Tibial artery (tissue), 4 donors: ENCODE measurements around the gene NAXE.
A peak's percentile ranks its signal among the peaks of the same experiment; 100 is the strongest.

Source experiments
- DNase-seq, 2 donors: peaks; one replicate each; pipeline ENCODE4 v3.0.0-alpha.2; 2019
- H3K27ac ChIP-seq, 2 donors: fragments of 200-600 bp; sonication (generic) in 1 of 2; 1 replicate in 1 of 2; 2 replicates in 1 of 2; pipeline ENCODE4 v1.5.1; 2018 to 2019; ENCODE audit warnings: mild to moderate bottlenecking in 1 of 2
- H3K27me3 ChIP-seq, 2 donors: fragments of 200-600 bp; sonication (generic) in 1 of 2; one replicate each; pipeline versions ENCODE4 v1.5.1 to v1.6.0; 2016 to 2019
- H3K36me3 ChIP-seq, 3 donors: fragments of 200-600 bp; sonication (generic) in 2 of 3; one replicate each; pipeline ENCODE4 v1.5.1; 2016 to 2019; ENCODE audit warnings: mild to moderate bottlenecking in 2 of 3
- H3K4me1 ChIP-seq, 4 donors: fragments of 200-600 bp; sonication (generic) in 2 of 4; 1 replicate in 3 of 4; 2 replicates in 1 of 4; pipeline ENCODE4 v1.5.1; 2016 to 2019
- H3K4me3 ChIP-seq, 2 donors: fragments of 200-600 bp; sonication (generic) in 1 of 2; 1 replicate in 1 of 2; 2 replicates in 1 of 2; pipeline ENCODE4 v1.5.1; 2018 to 2019; ENCODE audit warnings: mild to moderate bottlenecking in 2 of 2
- H3K9me3 ChIP-seq, 3 donors: fragments of 200-600 bp; sonication (generic) in 1 of 3; one replicate each; pipeline ENCODE4 v1.5.1; 2016 to 2019
- intact Hi-C: fragments of 100-400 bp; cut with DNase I; formaldehyde crosslinking; loops from one replicate; pipeline ENCODE4 v1.15.0; 2023; ENCODE audit warnings: low total_unique reads
- TF ChIP-seq, protein P1 (sequence below), 2 experiments: fragments of 200-600 bp in 1 of 2; fragments of 450-650 bp in 1 of 2; IDR thresholded peaks; one replicate each; pipeline ENCODE4 v1.5.1; 2017 to 2019; ENCODE audit warnings: antibody characterized with exemption in 2 of 2, mild to moderate bottlenecking in 1 of 2, moderate library complexity in 1 of 2

The NAXE gene

DNA sequence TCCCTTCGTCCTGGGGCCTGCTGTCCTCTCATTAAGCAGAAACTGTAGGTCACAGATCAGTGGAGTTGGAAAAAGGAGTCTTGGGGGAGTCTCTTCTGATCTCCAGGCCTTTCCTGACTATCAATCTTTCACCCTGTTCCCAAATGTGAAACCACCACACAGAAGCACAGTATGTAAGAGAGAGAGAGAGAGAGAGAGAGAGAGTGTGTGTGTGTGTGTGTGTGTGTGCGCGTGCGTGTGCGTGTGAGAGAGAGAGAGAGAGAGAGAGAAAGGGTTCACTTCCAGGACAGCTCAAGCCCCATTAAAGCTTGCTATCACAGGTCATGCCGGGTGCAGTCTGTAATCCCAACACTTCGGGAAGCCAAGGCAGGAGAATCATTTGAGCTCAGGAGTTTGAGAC lies 13.5 kb upstream of the NAXE start:
- Histone ChIP-seq H3K27me3 (no peaks in the 10 kb centered on the region), H3K27ac (no peak overlapping the region), H3K9me3 (no peaks in the 10 kb centered on the region), H3K36me3 (no peaks in the 10 kb centered on the region), H3K4me3 (no peak overlapping the region), H3K4me1 (no peaks in the 10 kb centered on the region)
- intact Hi-C loops, result no loop called here
- DNase-seq, result no peak
- TF ChIP-seq, protein P1, sequence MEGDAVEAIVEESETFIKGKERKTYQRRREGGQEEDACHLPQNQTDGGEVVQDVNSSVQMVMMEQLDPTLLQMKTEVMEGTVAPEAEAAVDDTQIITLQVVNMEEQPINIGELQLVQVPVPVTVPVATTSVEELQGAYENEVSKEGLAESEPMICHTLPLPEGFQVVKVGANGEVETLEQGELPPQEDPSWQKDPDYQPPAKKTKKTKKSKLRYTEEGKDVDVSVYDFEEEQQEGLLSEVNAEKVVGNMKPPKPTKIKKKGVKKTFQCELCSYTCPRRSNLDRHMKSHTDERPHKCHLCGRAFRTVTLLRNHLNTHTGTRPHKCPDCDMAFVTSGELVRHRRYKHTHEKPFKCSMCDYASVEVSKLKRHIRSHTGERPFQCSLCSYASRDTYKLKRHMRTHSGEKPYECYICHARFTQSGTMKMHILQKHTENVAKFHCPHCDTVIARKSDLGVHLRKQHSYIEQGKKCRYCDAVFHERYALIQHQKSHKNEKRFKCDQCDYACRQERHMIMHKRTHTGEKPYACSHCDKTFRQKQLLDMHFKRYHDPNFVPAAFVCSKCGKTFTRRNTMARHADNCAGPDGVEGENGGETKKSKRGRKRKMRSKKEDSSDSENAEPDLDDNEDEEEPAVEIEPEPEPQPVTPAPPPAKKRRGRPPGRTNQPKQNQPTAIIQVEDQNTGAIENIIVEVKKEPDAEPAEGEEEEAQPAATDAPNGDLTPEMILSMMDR (IDR thresholded peaks at IDR 0.05), result no peak

DNA sequence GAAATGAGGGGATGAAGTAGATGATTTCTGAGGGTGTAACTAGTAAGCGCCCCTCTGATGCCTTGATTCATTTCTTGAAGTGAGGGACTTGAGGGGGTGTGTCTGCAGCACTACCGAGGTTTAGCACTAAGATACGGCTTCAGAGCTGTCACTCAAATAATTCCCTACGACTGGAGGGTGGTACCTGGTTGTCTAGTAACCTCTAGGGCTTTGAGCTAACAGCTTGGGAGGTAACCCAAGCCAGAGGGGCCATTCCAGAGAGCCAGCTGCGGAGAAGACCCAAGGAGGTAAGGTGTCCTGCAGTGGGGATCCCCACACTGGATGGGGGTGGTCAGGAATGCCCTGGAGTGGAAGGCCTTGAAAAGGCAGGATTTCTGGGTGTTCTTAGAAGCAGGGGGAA lies 12.1 kb upstream of the NAXE start, which contains the start of gene TTC24:
TTC24 (plus strand) TSS at position 252 of the 400 bp plus-strand sequence. CDS start 1,642 bp downstream, outside the sequence.
- Histone ChIP-seq H3K27ac (no peak within 1 kb of the TSS), H3K4me1 (no peaks in the 10 kb centered on the region), H3K9me3 (no peaks in the 10 kb centered on the region), H3K4me3 (no peak within 1 kb of the TSS), H3K27me3 (no peaks in the 10 kb centered on the region), H3K36me3 (no peaks in the 10 kb centered on the region)
- TF ChIP-seq, protein P1 (IDR thresholded peaks at IDR 0.05), result no peak
- DNase-seq, result no peak
- intact Hi-C loops, result no loop called here

GRCh38 chr1:156581661-156582387 lies 9.8 kb upstream of the NAXE start:
- Histone ChIP-seq H3K4me1 (no peaks in the 10 kb centered on the region), H3K9me3 (no peaks in the 10 kb centered on the region), H3K36me3 (no peaks in the 10 kb centered on the region), H3K27ac (no peak overlapping the region), H3K27me3 (peaks cover 0 to 2% of the 10 kb centered on the region in 2 donors), H3K4me3 (no peak overlapping the region)
- DNase-seq, result no peak
- TF ChIP-seq, protein P1 (IDR thresholded peaks at IDR 0.05), result no peak
- intact Hi-C loops, result loop anchor here (5.0 kb wide), 1 partner anchor 75 kb away; no protein-coding TSS in a partner anchor

- H3K4me1 ChIP-seq, result no peaks in the 10 kb centered on the region
- H3K4me3 ChIP-seq, result no peak overlapping the region
- no peak overlapping the region for H3K27ac ChIP-seq
- H3K9me3 ChIP-seq, result no peaks in the 10 kb centered on the region
- TF ChIP-seq, protein P1 (IDR thresholded peaks at IDR 0.05), result no peak
- intact Hi-C loops, result loop anchor here (5.0 kb wide), 1 partner anchor 75 kb away; no protein-coding TSS in a partner anchor
- no peaks in the 10 kb centered on the region for H3K36me3 ChIP-seq
- DNase-seq, result no peak
- H3K27me3 ChIP-seq, result peaks cover 0 to 2% of the 10 kb centered on the region in 2 donors
These were observed 9.1 kb upstream of the NAXE start for GRCh38 chr1:156582388-156583017.

GRCh38 chr1:156583821-156584622 lies 7.6 kb upstream of the NAXE start:
- DNase-seq, result peak; percentile 76 to 79
- peaks cover 0 to 2% of the 10 kb centered on the region in 2 donors for H3K27me3 ChIP-seq
- intact Hi-C loops, result loop anchor here (5.0 kb wide), 1 partner anchor 73 kb away; no protein-coding TSS in a partner anchor
- TF ChIP-seq, protein P1 (IDR thresholded peaks at IDR 0.05), result peak; percentile 86 to 89
- no peak overlapping the region for H3K4me3 ChIP-seq
- no peaks in the 10 kb centered on the region for H3K4me1 ChIP-seq
- no peak overlapping the region for H3K27ac ChIP-seq
- no peaks in the 10 kb centered on the region for H3K36me3 ChIP-seq
- H3K9me3 ChIP-seq, result no peaks in the 10 kb centered on the region
